Measurements from ENCODE around the gene SCN3A. TPM values are rescaled to one million over a fixed set of nuclear protein-coding genes. Genes with fewer than 3 reads are reported as not detected.
A peak's percentile ranks its signal among the peaks of the same experiment; 100 is the strongest.

SCN3A gene
- total RNA-seq, 1 donor from 2014 or later, result 0.30 TPM

- no peak for TF ChIP-seq CTCF (IDR thresholded peaks at IDR 0.05)
- H3K36me3 Mint-ChIP-seq (ENCODE audit: low read depth), result no peaks in the 10 kb centered on the region
- peaks cover 18% of the 10 kb centered on the region for H3K27me3 Mint-ChIP-seq (ENCODE audit: low read depth)
- H3K27ac Mint-ChIP-seq (ENCODE audit: unreplicated experiment), result no peak overlapping the region
- H3K4me3 Mint-ChIP-seq (ENCODE audit: unreplicated experiment), result no peak overlapping the region
- H3K4me1 Mint-ChIP-seq (ENCODE audit: low read depth), result no peaks in the 10 kb centered on the region
- DNase-seq (ENCODE audit: low spot score), result no peak
- no peaks in the 10 kb centered on the region for H3K9me3 Mint-ChIP-seq (ENCODE audit: low read depth)
Measured at GRCh38 chr2:165240916-165241315, 37.1 kb upstream of the SCN3A start.

DNA sequence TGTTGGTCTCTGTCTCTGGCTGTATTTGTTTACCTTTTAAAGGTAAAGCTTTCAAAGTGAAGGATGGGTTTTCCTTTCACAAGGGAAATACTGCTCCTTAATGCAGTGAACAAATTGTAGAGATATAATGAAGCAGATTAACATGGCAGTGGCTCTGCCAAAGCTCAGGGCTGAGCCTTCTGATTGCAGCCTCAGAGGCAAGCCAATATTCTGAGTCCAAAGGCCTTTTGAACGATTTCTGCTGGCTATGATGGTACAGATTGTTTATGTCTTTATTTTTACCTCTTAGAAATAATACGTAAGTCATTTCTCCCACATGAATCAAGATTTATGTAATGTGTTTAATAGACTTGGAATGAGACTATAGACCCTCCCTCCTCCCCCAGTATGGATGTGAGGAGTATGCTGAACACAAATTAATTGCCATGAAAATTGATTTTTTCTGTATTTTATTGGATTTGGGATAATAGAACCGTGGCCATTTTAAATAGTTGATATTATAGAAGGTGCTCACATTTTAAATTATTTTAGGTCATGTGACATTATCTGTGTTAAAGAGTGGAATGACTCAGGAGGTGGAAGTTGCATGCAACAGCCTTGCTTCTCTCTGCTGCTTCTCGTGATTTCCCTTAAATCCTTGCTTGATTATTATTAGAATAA is 36.1 kb upstream of the SCN3A start:
- Mint-ChIP-seq H3K27me3 (ENCODE audit: low read depth) (peaks cover 21% of the 10 kb centered on the region), H3K4me1 (ENCODE audit: low read depth) (no peaks in the 10 kb centered on the region), H3K27ac (ENCODE audit: unreplicated experiment) (no peak overlapping the region), H3K36me3 (ENCODE audit: low read depth) (no peaks in the 10 kb centered on the region), H3K4me3 (ENCODE audit: unreplicated experiment) (no peak overlapping the region), H3K9me3 (ENCODE audit: low read depth) (no peaks in the 10 kb centered on the region)
- no peak for DNase-seq (ENCODE audit: low spot score)
- no peak for TF ChIP-seq CTCF (IDR thresholded peaks at IDR 0.05)

- DNase-seq (ENCODE audit: low spot score), result no peak
- Mint-ChIP-seq H3K36me3 (ENCODE audit: low read depth) (no peaks in the 10 kb centered on the region), H3K27ac (ENCODE audit: unreplicated experiment) (no peak within 1 kb of the TSS)
Measured at GRCh38 chr2:165239230-165239629, 35.4 kb upstream of the SCN3A start, which contains the start of gene SCN2A. SCN2A (plus strand) TSS chr2:165239414; CDS start chr2:165295824, 56,410 bp downstream.

DNA sequence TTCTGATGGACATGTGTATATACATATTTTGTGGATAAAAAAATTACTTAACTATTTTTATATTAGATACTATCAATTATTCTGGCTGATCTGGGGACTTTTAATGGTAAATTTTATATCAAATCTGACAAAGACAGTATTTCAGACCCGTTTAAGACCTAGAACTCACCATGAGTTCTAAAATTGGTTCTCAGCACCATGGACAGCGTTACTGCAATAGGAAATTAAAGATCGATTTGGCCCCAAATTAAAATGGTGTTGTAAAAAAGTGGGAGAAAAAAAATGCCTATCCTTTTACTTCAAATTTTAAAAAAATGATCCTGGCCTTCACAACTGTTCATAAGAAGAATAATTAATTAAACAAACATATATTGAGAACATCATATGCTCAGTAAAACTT is 34.4 kb upstream of the SCN3A start:
- Mint-ChIP-seq H3K4me3 (ENCODE audit: unreplicated experiment) (no peak overlapping the region), H3K27ac (ENCODE audit: unreplicated experiment) (no peak overlapping the region), H3K36me3 (ENCODE audit: low read depth) (no peaks in the 10 kb centered on the region), H3K9me3 (ENCODE audit: low read depth) (no peaks in the 10 kb centered on the region), H3K4me1 (ENCODE audit: low read depth) (no peaks in the 10 kb centered on the region), H3K27me3 (ENCODE audit: low read depth) (peaks cover 24% of the 10 kb centered on the region)
- DNase-seq (ENCODE audit: low spot score), result no peak
- no peak for TF ChIP-seq CTCF (IDR thresholded peaks at IDR 0.05)

More at GRCh38 chr2:165239230-165239629, 35.4 kb upstream of the SCN3A start, which contains the start of gene SCN2A:
- Mint-ChIP-seq H3K27me3 (ENCODE audit: low read depth) (peaks cover 24% of the 10 kb centered on the region), H3K4me3 (ENCODE audit: unreplicated experiment) (no peak within 1 kb of the TSS), H3K9me3 (ENCODE audit: low read depth) (no peaks in the 10 kb centered on the region), H3K4me1 (ENCODE audit: low read depth) (no peaks in the 10 kb centered on the region)
- peak; percentile 89 for TF ChIP-seq CTCF (IDR thresholded peaks at IDR 0.05)

DNA sequence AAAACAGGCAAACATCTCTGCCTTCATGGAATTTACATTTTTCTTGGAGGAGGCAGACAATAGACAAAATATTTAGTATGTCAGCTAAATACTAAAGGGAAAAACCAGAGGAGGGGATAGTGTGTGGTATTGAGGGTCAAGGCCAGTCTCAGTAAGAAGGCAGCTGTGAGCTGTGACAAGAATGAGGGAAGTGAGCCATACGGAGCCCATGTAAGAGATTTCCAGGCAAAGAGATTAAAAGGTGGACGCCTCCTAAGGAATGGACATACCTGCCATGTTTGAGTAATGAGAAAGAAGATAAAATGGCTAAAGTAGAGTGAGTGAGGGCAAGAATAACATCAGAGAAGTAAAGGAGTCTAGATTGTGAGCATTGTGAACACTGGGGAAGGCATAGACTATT is 33.2 kb upstream of the SCN3A start:
- TF ChIP-seq CTCF (IDR thresholded peaks at IDR 0.05), result no peak
- DNase-seq (ENCODE audit: low spot score), result no peak
- H3K4me1 Mint-ChIP-seq (ENCODE audit: low read depth), result no peaks in the 10 kb centered on the region
- H3K36me3 Mint-ChIP-seq (ENCODE audit: low read depth), result no peaks in the 10 kb centered on the region
- H3K9me3 Mint-ChIP-seq (ENCODE audit: low read depth), result no peaks in the 10 kb centered on the region
- no peak overlapping the region for H3K27ac Mint-ChIP-seq (ENCODE audit: unreplicated experiment)
- H3K27me3 Mint-ChIP-seq (ENCODE audit: low read depth), result peaks cover 17% of the 10 kb centered on the region
- no peak overlapping the region for H3K4me3 Mint-ChIP-seq (ENCODE audit: unreplicated experiment)

Data from chondrocyte (in vitro differentiated cells).